GM12878 (cell line): ENCODE data around the gene CAPN2. TPM values are rescaled to one million over a fixed set of nuclear protein-coding genes. Genes with fewer than 3 reads are reported as not detected.

Experiments
- BMI1 ChIP-seq: fragments of 450-650 bp; IDR thresholded peaks from 2 replicates; pipeline ENCODE4 v1.6.1; 2016; ENCODE audit warnings: mild to moderate bottlenecking, moderate library complexity, borderline replicate concordance
- E2F8 ChIP-seq: fragments of 450-650 bp; IDR thresholded peaks from 2 replicates; pipeline ENCODE4 v1.6.1; 2018; ENCODE audit warnings: mild to moderate bottlenecking, low read depth, moderate library complexity; ENCODE audit not compliant: partially characterized antibody
- ESRRA ChIP-seq: IDR thresholded peaks from 2 replicates; pipeline ENCODE4 v1.6.1; 2012; ENCODE audit warnings: mild to moderate bottlenecking, low read length, improper control_type of control experiment
- KLF5 ChIP-seq: fragments of 450-650 bp; IDR thresholded peaks from 2 replicates; pipeline ENCODE4 v1.6.1; 2014; ENCODE audit warnings: mild to moderate bottlenecking; ENCODE audit not compliant: partially characterized antibody
- RAD21 ChIP-seq: IDR thresholded peaks from 2 replicates; pipeline ENCODE4 v1.6.1; 2011; ENCODE audit warnings: mild to moderate bottlenecking, low read depth, low read length, moderate library complexity; ENCODE audit not compliant: insufficient read depth
- RB1 ChIP-seq: fragments of 450-650 bp; formaldehyde crosslinking; IDR thresholded peaks from 2 replicates; pipeline ENCODE4 v1.6.1; 2017; ENCODE audit warnings: mild to moderate bottlenecking, borderline replicate concordance
- SMARCA5 ChIP-seq: fragments of 450-650 bp; IDR thresholded peaks from 2 replicates; pipeline ENCODE4 v1.6.1; 2017; ENCODE audit warnings: mild to moderate bottlenecking
- SMC3 ChIP-seq: IDR thresholded peaks from 2 replicates; pipeline ENCODE4 v1.6.1; 2011; ENCODE audit warnings: low read length, improper control_type of control experiment, borderline replicate concordance
- SUPT20H ChIP-seq: IDR thresholded peaks from 2 replicates; pipeline ENCODE4 v1.6.1; 2011; ENCODE audit warnings: low read depth, mild to moderate bottlenecking, low read length, moderate library complexity, borderline replicate concordance; ENCODE audit not compliant: control insufficient read depth
- ZBTB33 ChIP-seq: fragments of 450-650 bp; IDR thresholded peaks from 2 replicates; pipeline ENCODE4 v1.6.1; 2017; ENCODE audit warnings: mild to moderate bottlenecking
- ZNF217 ChIP-seq: fragments of 450-650 bp; IDR thresholded peaks from 2 replicates; pipeline ENCODE4 v1.6.1; 2017; ENCODE audit warnings: antibody characterized with exemption, mild to moderate bottlenecking
- ZNF592 ChIP-seq: fragments of 450-650 bp; IDR thresholded peaks from 2 replicates; pipeline ENCODE4 v1.6.1; 2017; ENCODE audit warnings: mild to moderate bottlenecking, moderate library complexity
- polyA plus RNA-seq, 11 experiments: library from polyadenylated mRNA; depleted of rRNA in 4 of 11; unstranded in 6 of 11; stranded (reverse) in 5 of 11; fragments of >200 nt; fragmentation: Nextera tagmentation in 4 of 11; fragmentation: Illumina TruSeq in 1 of 11; extraction: Ambion mirVana in 4 of 11; extraction: Trizol in 1 of 11; gene quantifications; 1 replicate in 1 of 11; 2 replicates in 10 of 11; pipeline versions ENCODE4 v1.2.1 to v1.2.3, GENCODE V29; 2011 to 2016; ENCODE audit warnings: inconsistent platforms in 2 of 11, missing spikeins in 2 of 11, low read depth in 1 of 11
- total RNA-seq, 4 experiments: library from RNA; depleted of rRNA in 3 of 4; stranded (reverse); fragments of >200 nt in 3 of 4; fragmentation: Illumina TruSeq in 1 of 4; extraction: Trizol in 1 of 4; gene quantifications; 2 replicates each; pipeline versions ENCODE4 v1.2.1 to v1.2.3, GENCODE V29; 2013 to 2021
- TF ChIP-seq, protein P1 (sequence below): fragments of 450-650 bp; formaldehyde crosslinking; IDR thresholded peaks from 2 replicates; pipeline ENCODE4 v1.5.0; 2022; ENCODE audit warnings: mild to moderate bottlenecking, missing genetic modification characterization

The CAPN2 gene
- total and polyA plus RNA-seq, 10 of the 15 experiments (the other 5 are each of a cell fraction or from before 2014, with no cell fraction given) = 6.0 to 21.4 (median 16.6) TPM

- TF ChIP-seq, protein P1, sequence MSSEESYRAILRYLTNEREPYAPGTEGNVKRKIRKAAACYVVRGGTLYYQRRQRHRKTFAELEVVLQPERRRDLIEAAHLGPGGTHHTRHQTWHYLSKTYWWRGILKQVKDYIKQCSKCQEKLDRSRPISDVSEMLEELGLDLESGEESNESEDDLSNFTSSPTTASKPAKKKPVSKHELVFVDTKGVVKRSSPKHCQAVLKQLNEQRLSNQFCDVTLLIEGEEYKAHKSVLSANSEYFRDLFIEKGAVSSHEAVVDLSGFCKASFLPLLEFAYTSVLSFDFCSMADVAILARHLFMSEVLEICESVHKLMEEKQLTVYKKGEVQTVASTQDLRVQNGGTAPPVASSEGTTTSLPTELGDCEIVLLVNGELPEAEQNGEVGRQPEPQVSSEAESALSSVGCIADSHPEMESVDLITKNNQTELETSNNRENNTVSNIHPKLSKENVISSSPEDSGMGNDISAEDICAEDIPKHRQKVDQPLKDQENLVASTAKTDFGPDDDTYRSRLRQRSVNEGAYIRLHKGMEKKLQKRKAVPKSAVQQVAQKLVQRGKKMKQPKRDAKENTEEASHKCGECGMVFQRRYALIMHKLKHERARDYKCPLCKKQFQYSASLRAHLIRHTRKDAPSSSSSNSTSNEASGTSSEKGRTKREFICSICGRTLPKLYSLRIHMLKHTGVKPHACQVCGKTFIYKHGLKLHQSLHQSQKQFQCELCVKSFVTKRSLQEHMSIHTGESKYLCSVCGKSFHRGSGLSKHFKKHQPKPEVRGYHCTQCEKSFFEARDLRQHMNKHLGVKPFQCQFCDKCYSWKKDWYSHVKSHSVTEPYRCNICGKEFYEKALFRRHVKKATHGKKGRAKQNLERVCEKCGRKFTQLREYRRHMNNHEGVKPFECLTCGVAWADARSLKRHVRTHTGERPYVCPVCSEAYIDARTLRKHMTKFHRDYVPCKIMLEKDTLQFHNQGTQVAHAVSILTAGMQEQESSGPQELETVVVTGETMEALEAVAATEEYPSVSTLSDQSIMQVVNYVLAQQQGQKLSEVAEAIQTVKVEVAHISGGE (CRISPR knock-in tag) = no peak
- TF ChIP-seq ZBTB33 (0 out of 2 replicates have a peak, but pooled peaks have one; percentile 3), ZNF592 (no peak), E2F8 (no peak), BMI1 (no peak), SMARCA5 (peak; percentile 38; the same call in 1 of the 2 replicates), ZNF217 (peak; percentile 52; the same call in 1 of the 2 replicates), SUPT20H (no peak), ESRRA (no peak), RB1 (peak; percentile 48; the same call in 1 of the 2 replicates), SMC3 (peak; percentile 61), RAD21 (peak; percentile 45), KLF5 (no peak)
These were observed at the start of gene CAPN2 (continued) for GRCh38 chr1:223712194-223712849.
